ENCODE measurements around the gene LRP1-AS.

LRP1-AS gene

GRCh38 chr12:57182918-57183575 is 35.6 kb upstream of the LRP1-AS start:
- Histone ChIP-seq H3K4me3 (ENCODE audit: low read depth, low read length) (no peak overlapping the region), H3K27me3 (no peaks in the 10 kb centered on the region), H3K36me3 (no peaks in the 10 kb centered on the region), H3K4me1 (no peaks in the 10 kb centered on the region), H3K9me3 (no peaks in the 10 kb centered on the region)
- DNase-seq: peak; percentile 84
- peak; percentile 93 for TF ChIP-seq CTCF (IDR thresholded peaks at IDR 0.05; ENCODE audit: low read depth, low read length)

- no peaks in the 10 kb centered on the region for H3K36me3 ChIP-seq
- TF ChIP-seq CTCF (IDR thresholded peaks at IDR 0.05; ENCODE audit: low read depth, low read length): no peak
- H3K27me3 ChIP-seq: no peaks in the 10 kb centered on the region
- no peaks in the 10 kb centered on the region for H3K4me1 ChIP-seq
- H3K4me3 ChIP-seq (ENCODE audit: low read depth, low read length): no peak overlapping the region
- H3K9me3 ChIP-seq: no peaks in the 10 kb centered on the region
- no peak for DNase-seq
Observed at GRCh38 chr12:57181561-57182155, 34.2 kb upstream of the LRP1-AS start.

GRCh38 chr12:57181072-57181471 is 33.7 kb upstream of the LRP1-AS start:
- Histone ChIP-seq H3K9me3 (no peaks in the 10 kb centered on the region), H3K36me3 (no peaks in the 10 kb centered on the region), H3K27me3 (no peaks in the 10 kb centered on the region), H3K4me3 (ENCODE audit: low read depth, low read length) (no peak overlapping the region), H3K4me1 (no peaks in the 10 kb centered on the region)
- no peak for DNase-seq
- no peak for TF ChIP-seq CTCF (IDR thresholded peaks at IDR 0.05; ENCODE audit: low read depth, low read length)

GRCh38 chr12:57180321-57180989 is 33.0 kb upstream of the LRP1-AS start:
- DNase-seq: no peak
- Histone ChIP-seq H3K9me3 (no peaks in the 10 kb centered on the region), H3K27me3 (no peaks in the 10 kb centered on the region), H3K4me1 (peaks cover 3% of the 10 kb centered on the region), H3K36me3 (no peaks in the 10 kb centered on the region), H3K4me3 (ENCODE audit: low read depth, low read length) (no peak overlapping the region)
- TF ChIP-seq CTCF (IDR thresholded peaks at IDR 0.05; ENCODE audit: low read depth, low read length): no peak

- Histone ChIP-seq H3K27me3 (no peaks in the 10 kb centered on the region), H3K4me3 (ENCODE audit: low read depth, low read length) (no peak overlapping the region), H3K36me3 (no peaks in the 10 kb centered on the region), H3K4me1 (peaks cover 5% of the 10 kb centered on the region), H3K9me3 (no peaks in the 10 kb centered on the region)
- no peak for TF ChIP-seq CTCF (IDR thresholded peaks at IDR 0.05; ENCODE audit: low read depth, low read length)
- DNase-seq: no peak
Observed at GRCh38 chr12:57179331-57180086, 32.1 kb upstream of the LRP1-AS start.
